K562 (cell line): Measurements from ENCODE around the gene VAMP8. TPM values are rescaled to one million over a fixed set of nuclear protein-coding genes. Genes with fewer than 3 reads are reported as not detected.

Experiments used
- ATAC-seq: fragments of 200-7000 bp; cut with Tn5 transposase; 3 replicates; pipeline ENCODE4 v1.9.1; 2020; ENCODE audit warnings: moderate library complexity
- BruUV-seq: library from RNA; stranded (reverse); fragments of 400-500 nt; replicated peaks from 2 replicates; lab custom pipeline; 2021; lab: Mats Ljungman, UMichigan
- CTCF ChIA-PET: fragments of 300-600 bp; formaldehyde crosslinking; extraction: SDS; loops from one replicate; lab custom pipeline; 2021; ENCODE audit warnings: low intra/inter-chr PET ratio; lab: Yijun Ruan, JAX
- POLR2A ChIA-PET: fragments of 300-600, 350-650 bp; sonication (Branson Sonifier 250); formaldehyde crosslinking; extraction: SDS; loops from one replicate; lab custom pipeline; 2021; ENCODE audit warnings: antibody characterized with exemption, inconsistent platforms; lab: Yijun Ruan, JAX
- DNase-seq, 4 experiments: peaks; one replicate each; pipeline versions ENCODE4 v3.0.0 to v3.0.0-alpha.2; 2011 to 2018; ENCODE audit warnings: low spot score in 3 of 4, mixed read lengths in 3 of 4; ENCODE audit errors: extremely low read depth in 1 of 4
- FAIRE-seq: peaks from 2 replicates; lab custom pipeline; 2011; peaks lifted over from hg19 to GRCh38; lab: Jason Lieb, UNC
- H2AFZ ChIP-seq: 2 replicates; pipeline ENCODE4 v1.6.0; 2011; ENCODE audit warnings: low read depth, low read length, control low read depth, inconsistent platforms
- H3K27ac ChIP-seq: fragments of 200-600 bp; 3 replicates; pipeline ENCODE4 v1.8.0; 2011; ENCODE audit warnings: low read depth, mild to moderate bottlenecking, control low read depth, inconsistent platforms, low read length, moderate library complexity, mixed read lengths; ENCODE audit errors: extremely low read depth
- H3K27me3 ChIP-seq, 2 experiments: fragments of 300-600 bp in 1 of 2; 2 replicates in 1 of 2; 3 replicates in 1 of 2; pipeline versions ENCODE4 v1.6.0 to v1.8.0; 2011; ENCODE audit warnings: inconsistent platforms in 2 of 2, low read length in 2 of 2, mild to moderate bottlenecking in 1 of 2, mixed read lengths in 1 of 2, moderate library complexity in 1 of 2; ENCODE audit not compliant: control insufficient read depth in 2 of 2, insufficient read depth in 2 of 2
- H3K36me3 ChIP-seq: fragments of 300-600 bp; 3 replicates; pipeline ENCODE4 v1.8.0; 2011; ENCODE audit warnings: mild to moderate bottlenecking, low read length, inconsistent platforms; ENCODE audit not compliant: control insufficient read depth, insufficient read depth
- H3K4me1 ChIP-seq, 2 experiments: fragments of 200-600 bp in 1 of 2; replicated peaks in 1 of 2; 2 replicates in 1 of 2; 3 replicates in 1 of 2; pipeline versions ENCODE4 v1.5.1 to v1.8.0; 2011; ENCODE audit warnings: inconsistent platforms in 2 of 2, low read length in 2 of 2, mild to moderate bottlenecking in 1 of 2, mixed read lengths in 1 of 2, moderate library complexity in 1 of 2; ENCODE audit not compliant: control insufficient read depth in 2 of 2, insufficient read depth in 2 of 2
- H3K4me2 ChIP-seq: 2 replicates; pipeline ENCODE4 v1.6.1; 2011; ENCODE audit warnings: low read length, control low read depth, inconsistent platforms, mixed read lengths; ENCODE audit not compliant: insufficient read depth
- H3K4me3 ChIP-seq: fragments of 200-600 bp; sonication (generic), shearing (Covaris generic); 2 replicates; pipeline ENCODE4 v1.5.1; 2016; ENCODE audit warnings: control low read depth, inconsistent platforms
- H3K79me2 ChIP-seq: fragments of 200-600 bp; 3 replicates; pipeline ENCODE4 v1.8.0; 2011; ENCODE audit warnings: low read length, inconsistent platforms; ENCODE audit not compliant: control insufficient read depth, insufficient read depth
- H3K9ac ChIP-seq, 2 experiments: 2 replicates each; pipeline versions ENCODE4 v1.6.0 to v1.6.1; 2011; ENCODE audit warnings: low read depth in 2 of 2, low read length in 2 of 2, control low read depth in 1 of 2, inconsistent platforms in 1 of 2, mild to moderate bottlenecking in 1 of 2, mixed read lengths in 1 of 2; ENCODE audit not compliant: insufficient read depth in 1 of 2
- H3K9me1 ChIP-seq: one replicate; pipeline ENCODE4 v1.6.0; 2011; ENCODE audit warnings: inconsistent platforms, mild to moderate bottlenecking, low read length, moderate library complexity; ENCODE audit not compliant: control insufficient read depth, insufficient read depth
- H3K9me3 ChIP-seq: replicated peaks from 2 replicates; pipeline ENCODE4 v1.5.1; 2011; ENCODE audit warnings: low read depth, low read length, inconsistent platforms; ENCODE audit not compliant: control insufficient read depth, insufficient read depth
- H4K20me1 ChIP-seq: replicated peaks from 2 replicates; pipeline ENCODE4 v1.6.1; 2011; ENCODE audit warnings: low read length, inconsistent platforms, mixed read lengths; ENCODE audit not compliant: control insufficient read depth, insufficient read depth
- ARID4B ChIP-seq: sonication (generic); formaldehyde crosslinking; IDR thresholded peaks from 2 replicates; pipeline ENCODE4 v1.8.0; 2022; ENCODE audit warnings: mild to moderate bottlenecking, missing genetic modification reagents
- CHD4 ChIP-seq: fragments of 200-600 bp; sonication (generic); IDR thresholded peaks from 3 replicates; pipeline ENCODE4 v1.6.1; 2012; ENCODE audit warnings: low read depth, mild to moderate bottlenecking, mixed read lengths, low read length, inconsistent platforms; ENCODE audit not compliant: insufficient read depth, insufficient replicate concordance, poor library complexity, severe bottlenecking
- CTBP1 ChIP-seq: fragments of 450-650 bp; IDR thresholded peaks from 2 replicates; pipeline ENCODE4 v1.6.1; 2016; ENCODE audit warnings: borderline replicate concordance
- DACH1 ChIP-seq: fragments of 450-650 bp; IDR thresholded peaks from 2 replicates; pipeline ENCODE4 v1.6.1; 2018; ENCODE audit not compliant: partially characterized antibody
- KAT2B ChIP-seq: IDR thresholded peaks from one replicate; pipeline ENCODE4 v1.6.1; 2012; ENCODE audit warnings: low read depth, mild to moderate bottlenecking, control low read depth, inconsistent platforms, low read length, moderate library complexity
- MBD1 ChIP-seq: fragments of 250-450 bp; sonication (Bioruptor Pico); IDR thresholded peaks from 2 replicates; pipeline ENCODE4 v1.8.0; 2022; ENCODE audit warnings: inconsistent platforms
- POLR2B ChIP-seq: fragments of 450-650 bp; IDR thresholded peaks from 2 replicates; pipeline ENCODE4 v1.6.1; 2018; ENCODE audit warnings: low read depth; ENCODE audit not compliant: partially characterized antibody
- POLR2G ChIP-seq: fragments of 200-400 bp; formaldehyde crosslinking; IDR thresholded peaks from 2 replicates; pipeline ENCODE4 v1.6.1; 2017; ENCODE audit warnings: low read depth, mild to moderate bottlenecking, antibody characterized with exemption, low read length, moderate library complexity
- RFX5 ChIP-seq: IDR thresholded peaks from 2 replicates; pipeline ENCODE4 v1.6.1; 2011; ENCODE audit warnings: low read depth, mild to moderate bottlenecking, improper control_type of control experiment, low read length
- ZBTB43 ChIP-seq: sonication (generic); formaldehyde crosslinking; IDR thresholded peaks from 2 replicates; pipeline ENCODE4 v1.8.0; 2023; ENCODE audit warnings: mild to moderate bottlenecking, missing genetic modification reagents
- ZNF76 ChIP-seq: fragments of 250-450 bp; sonication (Bioruptor Pico); IDR thresholded peaks from 2 replicates; pipeline ENCODE4 v1.4.0; 2020; ENCODE audit warnings: mild to moderate bottlenecking, moderate library complexity, borderline replicate concordance
- WGBS: fragments of 100-300 bp; shearing (Covaris generic); methylation state at CpG from one replicate; pipeline ENCODE4 v1.1.6; 2016; ENCODE audit warnings: low coverage, mixed read lengths; ENCODE audit not compliant: insufficient coverage; ENCODE audit errors: missing lambda C conversion rate; 5-methylcytosine and 5-hydroxymethylcytosine counted together
- in situ Hi-C: fragments of 300-500 bp; cut with MboI; formaldehyde crosslinking; loops from 4 replicates; pipeline ENCODE4 v1.15.0; 2018; ENCODE audit warnings: inconsistent platforms, mixed read lengths
- intact Hi-C: fragments of 100-400 bp; cut with micrococcal nuclease; formaldehyde crosslinking; loops from 2 replicates; pipeline ENCODE4 v1.14.2; 2022
- polyA plus RNA-seq, 8 experiments: library from polyadenylated mRNA; depleted of rRNA in 4 of 8; stranded (reverse) in 5 of 8; unstranded in 3 of 8; fragments of >200 nt; fragmentation: Nextera tagmentation in 2 of 8; fragmentation: Illumina TruSeq in 1 of 8; extraction: Ambion mirVana in 2 of 8; extraction: Trizol in 1 of 8; gene quantifications; 2 replicates each; pipeline versions ENCODE4 v1.2.1 to v1.2.3, GENCODE V29; 2011 to 2014; ENCODE audit warnings: inconsistent platforms in 1 of 8, missing spikeins in 1 of 8
- total RNA-seq, 7 experiments: library from RNA; depleted of rRNA in 6 of 7; stranded (reverse); fragments of >200 nt in 6 of 7; fragmentation: Illumina TruSeq in 2 of 7; extraction: Trizol in 2 of 7; gene quantifications; 2 replicates each; pipeline versions ENCODE4 v1.2.1 to v1.2.3, GENCODE V29; 2011 to 2021; ENCODE audit warnings: low replicate concordance in 1 of 7

VAMP8 gene
- total and polyA plus RNA-seq, 9 of the 15 experiments (the other 6 are each of a cell fraction or from before 2014, with no cell fraction given) = 107 to 571 (median 248) TPM

GRCh38 chr2:85540133-85540648 is 37.2 kb upstream of the VAMP8 start (continued):
- no peak for TF ChIP-seq KAT2B
- TF ChIP-seq ZNF76 = no peak
- no peak for TF ChIP-seq CTBP1
- TF ChIP-seq DACH1 = no peak
- peak; percentile 61; the same call in 1 of the 2 replicates for TF ChIP-seq RFX5

- WGBS = 18% methylated on average over 4 of the region's 4 CpGs
- ChIA-PET POLR2A (interaction anchor here (0.6 to 24.3 kb wide), 19 partner anchors 10 to 210 kb away, joined by 4 to 1576 read pairs (median 7); partner anchors contain the start of genes CAPG, GGCX, SH2D6 and VAMP8), CTCF (interaction anchor here (1.4 kb wide), 1 partner anchor 121 kb away, joined by 7 read pairs; no protein-coding TSS in a partner anchor)
- H4K20me1 ChIP-seq = peaks cover 36% of the 10 kb centered on the region
- H2AFZ ChIP-seq = no peak overlapping the region
- H3K9me1 ChIP-seq = peaks cover 3% of the 10 kb centered on the region
- peak overlapping the region; percentile 98 for H3K4me2 ChIP-seq
- in situ Hi-C loops (no loop called here), intact Hi-C loops (no loop called here)
- DNase-seq = no peak
- H3K79me2 ChIP-seq = peaks cover 69% of the 10 kb centered on the region
- BruUV-seq = no TSS peak
- peaks cover 65% of the 10 kb centered on the region for H3K36me3 ChIP-seq
- peak overlapping the region; percentile 7 to 100; a peak in 3 of 4 replicates for H3K9ac ChIP-seq
- no peak overlapping the region; the same call in 1 of the 3 replicates for H3K27ac ChIP-seq
- H3K9me3 ChIP-seq = no peaks in the 10 kb centered on the region
- no peak for ATAC-seq
- FAIRE-seq = no peak
- peak overlapping the region; percentile 68 for H3K4me3 ChIP-seq
- H3K27me3 ChIP-seq = no peaks in the 10 kb centered on the region
- peaks cover 9 to 24% of the 10 kb centered on the region in 2 experiments for H3K4me1 ChIP-seq
- TF ChIP-seq ARID4B (no peak), POLR2B (peak; percentile 17), CHD4 (no peak), POLR2G (peak; percentile 59; the same call in 1 of the 2 replicates), MBD1 (CRISPR knock-in tag) (no peak), ZBTB43 (no peak)
Observed at GRCh38 chr2:85541262-85541661, 36.1 kb upstream of the VAMP8 start.
